ENCODE measurements around the gene LAMA1.

Gene LAMA1

DNA sequence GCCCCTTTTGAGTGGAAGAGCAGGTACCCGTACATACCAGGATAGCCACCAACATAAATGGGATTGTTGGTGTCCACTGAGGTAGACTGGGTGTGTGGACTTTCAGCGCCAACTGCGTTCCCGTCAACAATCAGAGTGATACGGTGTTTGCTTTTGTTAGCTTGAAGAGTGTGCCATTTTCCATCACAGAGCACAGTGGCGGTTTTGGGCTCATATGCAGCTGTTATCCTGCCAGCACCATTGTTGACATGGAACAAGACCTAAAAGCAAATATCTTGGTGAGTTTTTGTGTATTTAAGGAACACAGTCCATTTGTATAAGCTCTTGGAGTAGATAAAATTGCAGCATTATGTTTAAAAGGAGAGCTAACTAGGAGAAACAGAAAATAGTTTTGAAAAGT, 174.5 kb downstream of the LAMA1 start:
- no CpG with 5 or more reads among the region's 6 CpGs for WGBS, 2 donors (ENCODE audit: extremely low coverage in 2 of 2, insufficient read length in 2 of 2, insufficient replicate concordance in 1 of 2)
- no peak overlapping the region for H4K91ac ChIP-seq (ENCODE audit: low read depth, low read length, poor library complexity)
- H3K9ac ChIP-seq (ENCODE audit: low read depth, low read length, poor library complexity): no peak overlapping the region
- H3K23ac ChIP-seq (ENCODE audit: low read depth, low read length, poor library complexity): no peak overlapping the region
- H3K27ac ChIP-seq (replicated peaks; ENCODE audit: low read length): no peak overlapping the region
- no peak for DNase-seq (ENCODE audit: low spot score)
- no peaks in the 10 kb centered on the region for H3K79me1 ChIP-seq (ENCODE audit: low read depth, low read length)
- no peak overlapping the region for H3K4me2 ChIP-seq (ENCODE audit: insufficient read depth, low read length, poor library complexity, severe bottlenecking)
- H4K8ac ChIP-seq (ENCODE audit: low read depth, low read length): no peak overlapping the region
- no peak overlapping the region for H2BK5ac ChIP-seq (ENCODE audit: low read length)
- no peak overlapping the region for H2AK5ac ChIP-seq (ENCODE audit: low read depth, low read length)
- no peak overlapping the region for H3K4me3 ChIP-seq (ENCODE audit: low read length in 2 of 2)
- no peaks in the 10 kb centered on the region for H3K27me3 ChIP-seq (ENCODE audit: control insufficient read depth in 3 of 3, insufficient read depth in 3 of 3, low read depth in 1 of 3, low read length in 3 of 3)
- H2BK15ac ChIP-seq (ENCODE audit: low read length): no peak overlapping the region
- H2BK12ac ChIP-seq (ENCODE audit: low read length): no peak overlapping the region
- no peaks in the 10 kb centered on the region for H3K9me3 ChIP-seq (replicated peaks in 1 of 2; ENCODE audit: control insufficient read depth in 2 of 2, insufficient read depth in 1 of 2, low read depth in 1 of 2, low read length in 2 of 2)
- H3K14ac ChIP-seq (ENCODE audit: low read length): no peak overlapping the region
- H3K18ac ChIP-seq (ENCODE audit: low read length): no peak overlapping the region
- H2BK120ac ChIP-seq (ENCODE audit: low read depth, low read length): no peak overlapping the region
- H2AFZ ChIP-seq (ENCODE audit: low read length): no peak overlapping the region
- H3K4ac ChIP-seq (ENCODE audit: low read length): no peak overlapping the region
- H3K36me3 ChIP-seq (replicated peaks in 1 of 2; ENCODE audit: control insufficient read depth in 2 of 2, insufficient read depth in 2 of 2, low read length in 2 of 2): peaks cover 32 to 94% of the 10 kb centered on the region in 2 donors
- H3K4me1 ChIP-seq (ENCODE audit: control insufficient read depth in 2 of 2, insufficient read depth in 1 of 2, low read depth in 1 of 2, low read length in 2 of 2): peaks cover 0 to 2% of the 10 kb centered on the region in 2 donors

DNA sequence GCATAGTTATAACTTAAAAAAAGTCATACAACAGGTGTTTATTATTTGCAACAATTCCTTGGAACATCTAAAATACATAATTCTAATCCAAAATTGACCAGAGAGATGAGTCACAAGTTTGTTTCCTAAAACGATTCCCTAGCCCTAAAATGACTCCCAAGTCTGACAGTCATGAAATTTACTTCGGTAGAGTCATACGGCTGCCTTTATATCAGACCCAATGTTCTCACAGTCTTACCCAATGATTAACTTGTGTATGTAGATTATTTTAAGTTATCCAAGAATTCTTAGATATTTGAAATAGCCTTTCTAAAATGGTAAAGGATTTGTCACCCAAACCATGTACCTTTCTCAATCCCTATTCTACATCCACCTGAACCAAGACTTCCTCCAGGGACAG, 174.9 kb downstream of the LAMA1 start:
- no peak overlapping the region for H4K91ac ChIP-seq (ENCODE audit: low read depth, low read length, poor library complexity)
- H3K9ac ChIP-seq (ENCODE audit: low read depth, low read length, poor library complexity): no peak overlapping the region
- DNase-seq (ENCODE audit: low spot score): no peak
- no peak overlapping the region for H3K4me2 ChIP-seq (ENCODE audit: insufficient read depth, low read length, poor library complexity, severe bottlenecking)
- H3K9me3 ChIP-seq (replicated peaks in 1 of 2; ENCODE audit: control insufficient read depth in 2 of 2, insufficient read depth in 1 of 2, low read depth in 1 of 2, low read length in 2 of 2): peaks cover 0 to 2% of the 10 kb centered on the region in 2 donors
- no peak overlapping the region for H2AK5ac ChIP-seq (ENCODE audit: low read depth, low read length)
- no peak overlapping the region for H2BK15ac ChIP-seq (ENCODE audit: low read length)
- no peak overlapping the region for H3K14ac ChIP-seq (ENCODE audit: low read length)
- no peak overlapping the region for H2BK120ac ChIP-seq (ENCODE audit: low read depth, low read length)
- no peak overlapping the region for H2BK12ac ChIP-seq (ENCODE audit: low read length)
- H3K79me1 ChIP-seq (ENCODE audit: low read depth, low read length): no peaks in the 10 kb centered on the region
- no peak overlapping the region for H3K23ac ChIP-seq (ENCODE audit: low read depth, low read length, poor library complexity)
- H3K27me3 ChIP-seq (ENCODE audit: control insufficient read depth in 3 of 3, insufficient read depth in 3 of 3, low read depth in 1 of 3, low read length in 3 of 3): no peaks in the 10 kb centered on the region
- WGBS, 2 donors (ENCODE audit: extremely low coverage in 2 of 2, insufficient read length in 2 of 2, insufficient replicate concordance in 1 of 2): no CpG with 5 or more reads among the region's 3 CpGs
- H2AFZ ChIP-seq (ENCODE audit: low read length): no peak overlapping the region
- H3K4me1 ChIP-seq (ENCODE audit: control insufficient read depth in 2 of 2, insufficient read depth in 1 of 2, low read depth in 1 of 2, low read length in 2 of 2): peaks cover 0 to 2% of the 10 kb centered on the region in 2 donors
- no peak overlapping the region for H3K4ac ChIP-seq (ENCODE audit: low read length)
- H3K27ac ChIP-seq (replicated peaks; ENCODE audit: low read length): no peak overlapping the region
- no peak overlapping the region for H4K8ac ChIP-seq (ENCODE audit: low read depth, low read length)
- no peak overlapping the region for H3K18ac ChIP-seq (ENCODE audit: low read length)
- H3K4me3 ChIP-seq (ENCODE audit: low read length in 2 of 2): no peak overlapping the region
- H3K36me3 ChIP-seq (replicated peaks in 1 of 2; ENCODE audit: control insufficient read depth in 2 of 2, insufficient read depth in 2 of 2, low read length in 2 of 2): peaks cover 32 to 94% of the 10 kb centered on the region in 2 donors
- H2BK5ac ChIP-seq (ENCODE audit: low read length): no peak overlapping the region

DNA sequence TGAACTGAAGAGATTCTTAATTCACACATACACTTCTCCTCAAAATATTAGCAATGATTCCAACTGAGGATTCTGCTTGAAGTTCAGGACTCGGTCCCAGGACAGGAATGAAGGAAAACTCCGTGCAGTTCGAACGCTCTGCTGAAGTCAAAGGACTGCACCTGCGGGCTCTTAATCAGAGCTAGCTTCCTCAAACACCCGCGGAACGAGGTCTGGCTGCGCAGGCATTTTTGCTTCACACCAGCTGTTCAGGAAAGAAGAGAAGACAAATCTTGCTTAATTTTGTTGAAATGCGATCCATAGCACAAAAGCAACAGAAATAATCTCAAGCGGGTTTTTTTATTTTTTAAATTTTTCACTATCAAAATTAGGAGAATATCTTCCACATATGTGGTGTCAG, 175.6 kb downstream of the LAMA1 start:
- no peaks in the 10 kb centered on the region for H3K27me3 ChIP-seq (ENCODE audit: control insufficient read depth in 3 of 3, insufficient read depth in 3 of 3, low read depth in 1 of 3, low read length in 3 of 3)
- no peak overlapping the region for H2BK120ac ChIP-seq (ENCODE audit: low read depth, low read length)
- peaks cover 0 to 4% of the 10 kb centered on the region in 2 donors for H3K9me3 ChIP-seq (replicated peaks in 1 of 2; ENCODE audit: control insufficient read depth in 2 of 2, insufficient read depth in 1 of 2, low read depth in 1 of 2, low read length in 2 of 2)
- H3K4me1 ChIP-seq (ENCODE audit: control insufficient read depth in 2 of 2, insufficient read depth in 1 of 2, low read depth in 1 of 2, low read length in 2 of 2): peaks cover 0 to 2% of the 10 kb centered on the region in 2 donors
- no peak for DNase-seq (ENCODE audit: low spot score)
- H2BK5ac ChIP-seq (ENCODE audit: low read length): no peak overlapping the region
- no peak overlapping the region for H3K4ac ChIP-seq (ENCODE audit: low read length)
- H2AK5ac ChIP-seq (ENCODE audit: low read depth, low read length): no peak overlapping the region
- H3K9ac ChIP-seq (ENCODE audit: low read depth, low read length, poor library complexity): no peak overlapping the region
- H3K36me3 ChIP-seq (replicated peaks in 1 of 2; ENCODE audit: control insufficient read depth in 2 of 2, insufficient read depth in 2 of 2, low read length in 2 of 2): peaks cover 27 to 89% of the 10 kb centered on the region in 2 donors
- no peaks in the 10 kb centered on the region for H3K79me1 ChIP-seq (ENCODE audit: low read depth, low read length)
- H3K14ac ChIP-seq (ENCODE audit: low read length): no peak overlapping the region
- H3K18ac ChIP-seq (ENCODE audit: low read length): no peak overlapping the region
- no peak overlapping the region for H4K8ac ChIP-seq (ENCODE audit: low read depth, low read length)
- H3K27ac ChIP-seq (replicated peaks; ENCODE audit: low read length): no peak overlapping the region
- H3K4me3 ChIP-seq (ENCODE audit: low read length in 2 of 2): no peak overlapping the region
- H2AFZ ChIP-seq (ENCODE audit: low read length): no peak overlapping the region
- no CpG with 5 or more reads among the region's 11 CpGs for WGBS, 2 donors (ENCODE audit: extremely low coverage in 2 of 2, insufficient read length in 2 of 2, insufficient replicate concordance in 1 of 2)
- H4K91ac ChIP-seq (ENCODE audit: low read depth, low read length, poor library complexity): no peak overlapping the region
- no peak overlapping the region for H3K4me2 ChIP-seq (ENCODE audit: insufficient read depth, low read length, poor library complexity, severe bottlenecking)
- no peak overlapping the region for H2BK15ac ChIP-seq (ENCODE audit: low read length)
- H3K23ac ChIP-seq (ENCODE audit: low read depth, low read length, poor library complexity): no peak overlapping the region
- no peak overlapping the region for H2BK12ac ChIP-seq (ENCODE audit: low read length)

DNA sequence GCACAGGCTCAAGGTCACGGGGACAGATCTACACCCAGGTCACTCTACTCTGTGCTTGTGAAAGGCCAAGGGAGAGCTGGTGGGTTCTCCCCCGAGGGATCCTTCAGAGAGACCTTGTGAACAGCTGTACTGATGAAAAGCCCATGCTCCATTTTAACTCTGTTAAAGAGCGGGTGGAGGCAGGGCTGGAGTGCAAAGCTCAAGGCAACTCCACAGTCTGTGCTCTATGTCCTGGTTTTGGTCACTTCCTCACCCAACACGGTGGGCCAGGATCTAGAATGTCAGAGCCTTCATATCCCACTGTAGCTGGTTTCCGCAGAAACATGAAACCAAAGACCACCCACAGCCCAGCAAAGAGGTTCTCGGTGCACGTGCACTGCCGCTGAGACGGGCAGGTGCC, 177.1 kb downstream of the LAMA1 start:
- Histone ChIP-seq H3K27me3 (ENCODE audit: control insufficient read depth in 3 of 3, insufficient read depth in 3 of 3, low read depth in 1 of 3, low read length in 3 of 3) (no peaks in the 10 kb centered on the region), H3K4me2 (ENCODE audit: insufficient read depth, low read length, poor library complexity, severe bottlenecking) (no peak overlapping the region), H2AK5ac (ENCODE audit: low read depth, low read length) (no peak overlapping the region), H2BK120ac (ENCODE audit: low read depth, low read length) (no peak overlapping the region), H3K9ac (ENCODE audit: low read depth, low read length, poor library complexity) (no peak overlapping the region), H3K14ac (ENCODE audit: low read length) (no peak overlapping the region), H3K23ac (ENCODE audit: low read depth, low read length, poor library complexity) (no peak overlapping the region), H3K4me1 (ENCODE audit: control insufficient read depth in 2 of 2, insufficient read depth in 1 of 2, low read depth in 1 of 2, low read length in 2 of 2) (peaks cover 2 to 10% of the 10 kb centered on the region in 2 donors), H2BK15ac (ENCODE audit: low read length) (no peak overlapping the region), H3K27ac (replicated peaks; ENCODE audit: low read length) (no peak overlapping the region), H3K9me3 (replicated peaks in 1 of 2; ENCODE audit: control insufficient read depth in 2 of 2, insufficient read depth in 1 of 2, low read depth in 1 of 2, low read length in 2 of 2) (peaks cover 0 to 4% of the 10 kb centered on the region in 2 donors), H3K4me3 (ENCODE audit: low read length in 2 of 2) (no peak overlapping the region), H3K79me1 (ENCODE audit: low read depth, low read length) (no peaks in the 10 kb centered on the region), H4K8ac (ENCODE audit: low read depth, low read length) (no peak overlapping the region), H3K4ac (ENCODE audit: low read length) (no peak overlapping the region), H2BK12ac (ENCODE audit: low read length) (no peak overlapping the region), H2BK5ac (ENCODE audit: low read length) (no peak overlapping the region), H3K18ac (ENCODE audit: low read length) (no peak overlapping the region), H4K91ac (ENCODE audit: low read depth, low read length, poor library complexity) (no peak overlapping the region), H3K36me3 (replicated peaks in 1 of 2; ENCODE audit: control insufficient read depth in 2 of 2, insufficient read depth in 2 of 2, low read length in 2 of 2) (peaks cover 20 to 75% of the 10 kb centered on the region in 2 donors), H2AFZ (ENCODE audit: low read length) (no peak overlapping the region)
- DNase-seq (ENCODE audit: low spot score): no peak
- no CpG with 5 or more reads among the region's 9 CpGs for WGBS, 2 donors (ENCODE audit: extremely low coverage in 2 of 2, insufficient read length in 2 of 2, insufficient replicate concordance in 1 of 2)
